ENCODE results near the gene SLC49A4.

SLC49A4 gene

DNA sequence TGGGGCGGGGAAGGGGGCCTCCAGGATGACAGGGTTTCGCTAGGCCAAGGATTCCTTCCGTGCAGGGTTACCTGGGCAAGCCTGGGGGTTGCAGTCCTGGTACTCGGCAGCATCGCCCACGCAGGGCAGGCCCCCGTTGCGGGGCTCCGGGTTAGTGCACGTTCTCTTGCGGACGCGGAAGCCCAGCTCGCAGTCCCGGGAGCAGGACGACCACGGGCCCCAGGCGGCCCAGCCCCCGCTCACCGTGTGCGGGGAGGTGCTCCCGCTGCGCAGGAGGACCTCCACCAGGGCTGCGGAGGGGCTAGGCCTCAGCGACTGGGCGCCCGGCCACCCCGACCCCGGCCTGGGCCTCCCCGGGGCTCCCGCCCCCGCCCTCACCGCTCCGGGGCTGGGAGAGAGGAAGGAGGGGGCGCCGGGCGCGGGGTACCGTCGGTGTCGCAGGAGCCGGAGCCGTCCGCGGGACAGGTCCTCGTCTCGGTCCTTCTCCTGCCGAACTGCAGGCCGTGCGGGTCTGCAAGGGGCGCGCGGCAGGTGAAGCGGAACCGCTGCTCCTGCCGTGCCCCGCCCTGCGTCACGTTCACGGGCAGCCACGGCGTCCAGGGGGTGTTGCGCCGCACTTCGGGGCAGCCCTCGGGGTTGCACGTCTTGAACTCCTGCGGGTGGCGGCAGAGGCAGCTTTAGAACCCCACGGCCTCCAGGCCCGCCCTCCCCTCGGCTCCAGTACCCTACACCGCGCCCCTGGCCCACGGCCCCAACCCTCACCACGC, 118.1 kb downstream of the SLC49A4 start:
- no peak for DNase-seq

DNA sequence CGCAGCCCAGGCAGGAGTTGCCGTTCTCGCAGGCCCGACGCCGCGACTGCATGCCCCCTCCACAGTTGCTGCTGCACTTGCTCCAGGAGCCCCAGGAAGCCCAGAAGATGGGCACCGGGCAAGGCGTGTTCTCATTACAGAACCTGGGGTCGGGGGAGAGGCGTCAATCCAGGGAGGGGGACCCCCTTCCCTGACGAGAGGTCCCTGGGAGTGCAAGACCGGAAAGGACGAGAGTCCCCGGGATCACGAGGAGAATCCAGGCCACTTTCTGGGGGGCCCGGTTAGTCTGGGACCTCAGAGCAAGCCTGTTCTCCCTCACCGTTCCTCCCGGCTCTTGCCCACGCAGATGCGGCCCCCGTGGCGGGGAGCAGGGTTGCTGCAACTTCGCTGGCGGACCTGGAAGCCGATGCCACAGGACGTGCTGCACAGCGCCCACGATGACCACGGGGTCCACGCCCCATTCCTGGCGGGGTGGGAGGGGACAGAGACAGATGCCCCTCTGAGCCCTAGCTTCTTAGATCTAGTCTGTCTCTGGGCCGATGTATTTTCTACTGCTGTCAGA, 118.8 kb downstream of the SLC49A4 start:
- no peak for DNase-seq

DNA sequence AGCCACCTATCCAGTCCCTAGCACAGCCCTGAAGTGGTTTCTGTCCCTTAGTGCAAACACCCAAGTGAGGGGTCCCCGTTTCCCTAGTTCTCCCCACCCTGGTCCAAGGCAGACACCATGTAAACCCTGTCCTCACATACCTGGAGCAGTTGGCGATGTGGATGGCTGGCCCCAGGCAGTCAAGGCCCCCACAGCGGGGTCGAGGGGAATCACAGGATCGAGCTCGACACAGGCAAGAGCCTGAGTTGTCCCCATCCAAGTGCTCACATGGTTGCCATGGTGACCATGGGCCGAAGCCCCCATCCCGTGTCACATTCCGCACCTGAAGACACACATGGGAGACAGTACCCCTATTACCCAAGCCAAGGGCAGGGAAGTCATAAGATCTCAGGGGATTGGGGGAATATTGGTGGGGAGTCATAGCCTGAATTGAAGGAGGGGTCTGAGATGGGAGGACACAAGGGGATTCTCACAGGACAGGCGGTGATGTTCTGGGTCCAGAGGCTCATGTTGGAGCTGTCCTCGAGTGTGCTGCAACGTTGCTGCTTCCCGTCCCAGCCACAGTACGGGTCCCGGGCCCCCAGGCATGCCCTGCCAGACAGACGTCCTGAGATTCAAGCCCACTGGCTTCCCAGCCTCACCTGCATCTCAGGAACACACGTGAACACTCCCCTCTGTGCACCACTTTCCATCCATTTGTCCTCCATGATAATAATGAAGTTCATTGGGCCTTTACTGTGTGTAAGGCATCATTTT, 120.6 kb downstream of the SLC49A4 start:
- DNase-seq: no peak

DNA sequence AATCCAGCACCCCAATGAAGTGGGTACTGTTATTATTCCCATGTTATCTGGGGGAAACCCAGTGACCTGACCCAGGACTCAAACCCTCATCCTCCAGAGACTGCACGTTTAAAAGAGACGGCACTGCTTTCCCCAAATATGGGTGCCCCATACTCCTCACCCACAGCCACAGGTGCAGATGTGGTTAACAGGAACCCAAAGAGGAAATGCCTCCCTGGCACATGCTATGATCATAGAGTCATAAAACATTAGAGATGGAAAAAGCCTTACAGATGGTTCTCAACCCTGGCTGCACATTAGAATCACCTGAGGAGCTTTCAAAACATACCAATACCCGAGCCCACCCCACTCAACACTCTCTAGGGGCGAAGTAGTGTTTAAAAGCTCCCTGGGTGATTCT, 121.2 kb downstream of the SLC49A4 start:
- DNase-seq: no peak

DNA sequence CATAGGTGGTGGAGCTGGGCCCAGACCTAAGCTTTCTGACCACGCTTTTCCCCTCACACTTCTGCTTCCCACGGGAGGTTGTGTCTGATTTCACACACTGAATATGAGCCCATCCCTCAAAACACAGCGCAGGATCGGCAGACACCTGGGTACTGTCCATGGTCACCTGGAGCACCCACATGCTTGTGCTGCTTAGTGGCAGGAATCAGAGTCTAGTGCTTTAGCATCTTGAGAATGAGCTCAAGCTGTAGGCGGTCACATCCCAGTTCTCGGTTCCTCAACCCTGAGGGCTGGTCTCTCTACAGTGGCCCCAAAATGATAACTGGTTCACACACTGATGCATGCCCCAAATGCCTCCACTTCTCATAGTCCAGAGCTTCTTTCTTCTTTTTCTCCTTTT, 121.7 kb downstream of the SLC49A4 start:
- DNase-seq: no peak

DNA sequence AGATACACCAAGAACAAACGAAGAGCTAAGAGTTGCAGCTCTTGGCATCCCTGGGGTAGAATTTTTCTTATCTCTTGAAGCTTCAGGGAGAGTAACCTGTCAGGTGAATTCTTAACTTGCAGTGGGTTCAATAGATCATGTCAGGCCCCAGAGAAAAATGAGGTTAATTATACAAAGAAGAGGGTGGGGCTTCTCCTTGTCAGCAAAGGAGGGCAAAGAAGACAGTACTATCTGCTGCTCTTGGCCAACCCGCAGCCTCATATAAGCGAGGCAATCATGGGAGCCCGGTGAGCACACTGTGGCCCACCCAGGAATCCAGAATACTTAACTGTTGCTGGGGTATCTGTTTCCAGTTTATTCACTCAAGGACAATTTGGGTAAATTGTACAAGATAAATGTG, 122.5 kb downstream of the SLC49A4 start:
- DNase-seq: no peak

DNA sequence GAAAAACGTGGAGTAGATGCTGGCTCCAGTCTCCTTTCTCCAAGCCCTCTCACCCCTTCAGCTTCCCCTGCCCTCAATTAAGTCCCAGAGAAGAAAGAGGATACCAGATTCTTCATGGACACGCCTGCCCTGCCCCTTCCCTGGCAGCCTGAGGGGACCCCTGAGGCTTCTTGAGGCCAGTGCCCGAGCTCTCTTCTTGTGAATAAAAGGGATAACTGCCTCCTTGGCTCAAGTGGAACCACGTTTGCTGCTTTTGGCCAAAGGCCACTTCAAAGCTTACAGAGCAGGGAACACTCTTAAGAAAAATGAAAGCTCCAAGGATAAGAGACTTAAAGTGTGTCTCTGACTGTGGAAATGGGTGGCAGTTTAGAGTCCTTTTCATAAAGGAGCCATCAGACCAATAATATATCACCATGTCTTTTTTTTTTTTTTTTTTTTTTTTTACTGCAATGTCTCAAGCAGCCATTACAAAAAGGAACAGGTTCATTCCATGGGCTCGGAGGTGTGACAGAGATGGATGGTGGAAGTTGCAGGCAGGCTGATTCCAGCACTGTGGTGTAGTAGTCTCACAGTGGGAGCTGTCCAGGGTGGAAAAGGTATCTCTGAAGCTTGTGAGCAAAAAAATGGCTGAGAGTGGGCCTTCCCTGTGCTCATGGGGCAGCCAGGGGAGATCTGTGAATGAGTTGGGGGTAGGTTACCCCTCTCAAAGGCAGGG, 123.9 kb downstream of the SLC49A4 start:
- DNase-seq: no peak

DNA sequence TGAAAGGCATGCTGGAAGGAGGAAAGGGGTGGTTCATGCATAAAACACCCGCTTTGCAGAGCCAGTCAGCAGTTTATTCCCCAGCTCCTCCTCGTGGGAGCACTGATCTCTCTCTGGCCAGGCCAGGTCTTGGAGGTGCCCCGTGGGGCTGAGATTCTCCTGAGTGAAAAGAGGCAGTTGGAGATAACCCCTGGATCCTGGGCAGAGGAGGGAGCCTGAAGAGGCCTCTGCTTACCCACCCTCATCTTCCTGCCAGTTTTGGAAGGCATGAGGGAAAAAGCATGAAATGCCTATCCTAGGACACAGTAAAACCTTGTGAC, 124.4 kb downstream of the SLC49A4 start:
- DNase-seq: no peak

DNA sequence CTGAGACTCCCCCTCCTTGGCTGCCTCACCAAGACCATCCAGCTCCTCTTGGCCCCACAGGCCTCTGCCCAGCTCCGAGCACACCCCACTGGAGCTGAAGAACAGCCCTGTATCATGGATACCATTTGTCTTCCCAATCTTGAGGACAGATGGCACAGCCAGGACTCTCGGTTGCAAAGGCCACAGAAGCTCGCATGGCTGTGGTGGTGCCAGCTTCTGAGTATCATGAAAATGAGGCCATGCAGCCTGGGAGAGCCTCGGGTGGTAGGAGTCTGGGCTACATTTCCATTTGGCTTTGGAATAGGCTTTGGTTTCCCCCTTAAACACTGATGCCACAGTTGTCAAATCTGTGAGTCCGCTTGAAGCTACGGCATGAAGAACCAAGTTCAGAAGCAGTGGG, 126.1 kb downstream of the SLC49A4 start:
- no peak for DNase-seq

DNA sequence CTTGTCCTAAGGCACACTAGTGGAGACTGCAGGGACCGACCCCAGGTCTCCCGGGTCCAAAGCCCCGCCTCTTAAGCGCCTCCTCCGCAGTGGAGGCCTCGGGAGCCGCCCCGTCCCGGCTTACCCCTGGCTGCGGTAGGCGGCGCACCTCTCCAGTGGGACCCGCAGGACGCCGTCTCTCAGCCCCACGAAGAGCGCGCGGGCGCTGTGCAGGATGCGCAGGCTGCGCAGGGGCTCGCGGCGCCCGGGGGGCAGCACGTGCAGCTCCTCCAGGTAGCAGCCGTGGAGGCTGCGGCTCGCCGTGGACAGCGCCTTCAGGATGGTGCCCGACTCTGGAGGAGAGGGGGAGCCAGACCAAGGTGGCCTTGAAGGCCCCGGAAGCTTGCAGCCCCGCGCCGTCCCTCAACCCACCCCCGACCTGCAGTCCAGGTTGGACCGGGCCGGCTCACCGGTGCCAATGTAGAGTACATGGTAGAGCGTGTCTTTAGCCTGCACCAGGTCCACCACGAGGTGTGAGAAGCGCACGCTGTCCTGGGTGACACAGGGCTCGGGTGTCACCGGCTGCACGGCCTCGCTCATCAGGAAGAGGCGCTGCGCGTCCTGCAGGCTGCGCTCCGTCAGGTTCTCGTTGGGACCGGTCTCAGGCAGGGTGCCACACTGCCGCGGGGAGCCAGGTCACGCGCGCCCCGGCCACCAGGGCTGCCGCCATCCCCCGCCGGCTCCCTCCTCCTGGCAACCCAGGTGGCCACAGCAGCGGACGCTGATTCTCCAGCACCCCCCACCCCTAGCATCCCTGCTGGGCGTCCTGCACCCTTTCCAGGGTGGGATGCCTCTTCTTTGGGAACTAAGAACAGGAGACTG, 127.2 kb downstream of the SLC49A4 start:
- peak; percentile 9 for DNase-seq

DNA sequence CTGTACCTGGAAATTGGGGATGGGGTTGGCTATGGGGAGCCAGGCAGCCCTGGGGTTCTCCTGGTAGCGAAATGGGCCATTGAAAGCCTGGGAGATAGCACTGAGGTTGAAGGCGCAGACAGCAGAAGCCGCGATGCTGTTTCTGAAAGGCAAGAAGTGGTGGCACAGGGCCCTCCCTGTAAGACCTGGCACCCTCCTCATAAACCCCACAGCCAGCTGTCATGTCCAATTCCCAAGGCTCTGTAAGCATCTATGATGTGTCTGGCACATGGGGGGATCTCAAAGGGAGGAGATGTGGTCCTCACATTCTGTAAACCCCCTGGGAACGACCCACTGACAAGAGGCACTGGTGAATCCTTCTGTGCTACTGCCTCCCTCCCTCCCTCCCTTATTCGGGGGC, 128.7 kb downstream of the SLC49A4 start:
- DNase-seq: no peak

DNA sequence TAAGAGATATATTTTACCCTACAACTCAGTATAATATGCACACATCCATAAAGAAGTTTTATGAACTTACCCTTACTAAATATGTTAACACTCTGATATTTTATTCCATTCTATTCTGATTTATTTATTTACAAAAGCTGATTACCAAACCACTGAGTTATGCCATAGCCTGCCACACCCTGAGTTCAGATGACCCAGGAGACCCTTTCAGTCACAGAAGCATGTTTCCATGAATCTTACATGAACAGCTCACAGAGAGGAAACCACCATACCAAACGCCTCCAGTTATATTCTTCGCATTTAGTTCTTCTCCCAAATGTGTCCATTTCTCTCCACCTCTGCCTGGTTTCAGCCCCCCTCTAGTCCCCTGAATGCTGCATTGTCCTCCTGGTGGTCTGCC, 129.2 kb downstream of the SLC49A4 start:
- DNase-seq: no peak

DNA sequence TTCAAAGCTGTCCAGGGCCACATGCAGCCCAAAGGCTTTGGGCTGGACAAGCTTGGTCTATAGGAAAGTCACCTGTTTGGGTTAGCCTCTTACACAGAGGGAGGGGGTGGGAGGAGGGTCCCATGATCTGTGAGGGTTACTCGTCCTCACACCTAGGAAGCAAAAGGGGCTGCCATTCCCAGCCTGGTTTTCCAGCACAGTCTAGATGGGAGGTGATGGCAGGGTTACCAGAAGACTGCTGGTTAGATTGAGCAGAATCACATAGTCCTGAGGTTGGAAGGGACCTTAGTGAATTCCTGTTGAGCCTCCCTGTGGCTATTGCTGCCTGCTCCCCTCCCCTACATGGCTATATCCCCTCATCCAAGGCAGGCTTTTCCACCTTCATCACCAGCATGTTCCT, 130.9 kb downstream of the SLC49A4 start:
- no peak for DNase-seq

DNA sequence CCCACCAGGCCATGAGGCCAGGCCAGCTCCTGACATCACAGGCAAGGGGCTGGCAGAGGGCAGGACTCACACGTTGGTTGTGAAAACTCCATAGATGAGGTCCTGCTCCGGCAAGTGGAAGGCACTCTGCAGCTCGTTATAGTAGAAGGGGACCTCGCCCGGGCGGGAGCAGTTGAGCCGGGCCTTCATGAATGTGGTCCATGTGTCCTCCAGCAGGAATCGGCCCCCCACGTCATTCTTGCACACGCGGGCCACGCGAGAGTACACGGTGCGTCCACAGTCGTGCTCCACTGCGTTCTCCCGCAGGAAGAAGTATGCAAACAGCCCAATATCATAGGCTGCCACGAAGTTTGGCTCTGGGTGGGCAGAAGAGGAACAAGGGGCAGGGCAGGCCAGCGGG, 131.5 kb downstream of the SLC49A4 start:
- DNase-seq: no peak

DNA sequence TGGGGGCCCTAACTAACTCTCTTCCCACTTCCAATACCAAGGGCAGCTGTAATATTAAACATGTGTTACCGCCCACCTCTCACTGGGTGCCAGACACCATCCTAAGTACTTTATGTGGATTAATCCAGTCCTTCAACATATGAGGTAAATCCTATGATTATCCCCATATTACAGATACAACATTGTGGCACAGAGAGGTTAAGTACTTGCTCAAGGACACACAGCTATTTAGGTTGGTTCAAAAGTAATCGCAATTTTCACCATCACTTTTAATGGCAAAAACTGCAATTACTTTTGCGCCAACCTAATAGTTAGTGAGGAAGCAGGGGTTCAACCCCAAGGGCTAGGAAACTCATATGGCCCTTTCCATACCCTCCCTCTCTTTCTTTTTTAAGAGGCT, 131.9 kb downstream of the SLC49A4 start:
- DNase-seq: no peak

DNA sequence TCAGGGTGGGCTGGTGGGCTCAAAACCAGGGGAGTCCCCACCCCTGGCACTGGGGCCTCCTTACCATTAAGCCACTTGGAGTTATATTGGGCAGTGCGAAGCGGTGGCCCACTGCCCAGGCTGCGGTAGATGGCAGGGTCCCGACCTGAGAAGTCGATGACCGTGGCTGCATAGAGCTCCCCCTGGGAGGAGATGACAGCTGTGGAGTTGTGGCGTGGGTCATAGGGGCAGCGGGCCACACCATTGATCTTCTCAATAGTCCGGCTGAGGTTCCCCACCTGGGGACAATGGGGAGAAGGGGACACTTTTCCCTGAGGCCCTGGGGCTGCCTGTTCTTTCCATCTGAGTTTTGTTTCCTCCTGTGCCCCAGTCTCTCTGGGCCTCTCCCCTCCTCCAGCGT, 132.9 kb downstream of the SLC49A4 start:
- DNase-seq: no peak

DNA sequence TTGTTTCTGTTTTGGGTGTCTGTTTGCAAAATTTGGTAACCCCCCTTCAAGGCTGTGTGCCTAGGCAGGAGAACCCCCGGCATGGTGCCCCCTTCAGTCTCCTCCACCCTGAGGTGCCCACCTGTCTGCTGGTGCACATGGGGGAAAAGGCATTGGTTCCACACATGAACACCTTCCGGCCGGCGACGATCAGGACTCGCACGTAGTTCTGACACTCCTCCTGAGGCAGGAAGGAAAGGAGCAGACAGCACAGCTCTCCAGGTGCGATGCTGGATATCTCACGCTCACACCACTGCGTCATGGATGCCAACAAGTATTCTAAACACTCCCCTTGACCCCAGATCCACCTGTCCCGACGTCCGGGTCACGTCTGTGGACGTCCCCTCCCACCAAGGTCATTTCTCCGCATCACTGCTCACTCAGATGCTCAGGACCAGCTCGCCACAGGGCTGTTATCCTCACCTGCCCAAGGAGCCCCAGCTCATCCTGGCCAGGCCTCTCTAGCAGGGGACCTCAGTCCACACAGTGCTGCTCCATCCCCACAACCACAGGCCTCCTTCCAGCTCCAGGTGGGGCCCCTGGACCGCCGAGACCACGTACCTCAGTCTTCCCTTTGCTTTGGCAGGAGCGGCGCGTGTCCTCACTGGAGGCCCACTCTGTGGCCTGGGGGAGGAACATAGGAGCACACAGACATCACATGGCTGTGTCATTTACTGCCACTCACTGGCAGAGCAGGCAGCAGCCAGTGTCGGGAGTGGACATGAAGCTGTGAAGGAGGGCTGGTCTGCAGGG, 133.7 kb downstream of the SLC49A4 start:
- DNase-seq: no peak

DNA sequence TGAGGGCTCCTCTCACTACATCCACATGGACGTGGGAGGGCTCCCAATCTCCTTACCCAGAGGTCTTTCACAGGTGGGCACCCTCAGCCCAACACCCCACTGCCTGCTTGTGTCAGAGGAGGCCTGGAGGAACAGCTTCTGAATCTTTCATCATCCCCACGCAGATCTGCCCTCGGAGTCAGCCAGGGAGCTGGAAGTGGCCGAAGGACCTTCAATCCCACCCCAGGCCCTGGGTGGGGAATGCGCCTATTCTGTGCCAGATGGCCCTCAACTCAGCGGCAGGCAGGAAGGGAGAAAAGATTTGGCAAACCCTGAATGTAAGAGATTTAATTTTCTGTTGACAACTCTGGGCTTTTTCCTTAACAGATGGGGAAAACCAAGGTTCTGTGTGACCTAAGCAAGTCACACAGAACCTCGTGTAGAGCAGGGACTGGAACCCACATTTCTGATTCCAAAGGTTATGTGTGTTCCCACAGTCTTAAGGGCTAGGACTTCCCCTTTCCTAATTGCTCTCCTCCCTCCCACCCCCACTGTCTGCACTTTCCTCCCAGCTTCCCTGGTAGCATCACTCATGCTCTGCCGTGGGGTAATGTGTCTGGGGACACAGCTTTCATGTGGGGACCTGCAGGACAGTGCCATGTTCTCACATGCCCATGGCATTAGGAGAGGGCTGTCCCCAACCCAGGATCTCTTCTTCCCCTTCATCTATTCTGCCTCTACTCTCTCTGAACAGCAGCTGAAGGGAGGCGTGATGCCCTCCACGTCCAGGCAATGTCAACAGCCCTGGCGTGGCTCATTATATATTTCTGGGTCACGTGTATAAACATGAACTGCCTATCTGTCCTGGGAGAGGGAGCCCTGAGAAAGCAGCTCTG, 134.6 kb downstream of the SLC49A4 start:
- no peak for DNase-seq

DNA sequence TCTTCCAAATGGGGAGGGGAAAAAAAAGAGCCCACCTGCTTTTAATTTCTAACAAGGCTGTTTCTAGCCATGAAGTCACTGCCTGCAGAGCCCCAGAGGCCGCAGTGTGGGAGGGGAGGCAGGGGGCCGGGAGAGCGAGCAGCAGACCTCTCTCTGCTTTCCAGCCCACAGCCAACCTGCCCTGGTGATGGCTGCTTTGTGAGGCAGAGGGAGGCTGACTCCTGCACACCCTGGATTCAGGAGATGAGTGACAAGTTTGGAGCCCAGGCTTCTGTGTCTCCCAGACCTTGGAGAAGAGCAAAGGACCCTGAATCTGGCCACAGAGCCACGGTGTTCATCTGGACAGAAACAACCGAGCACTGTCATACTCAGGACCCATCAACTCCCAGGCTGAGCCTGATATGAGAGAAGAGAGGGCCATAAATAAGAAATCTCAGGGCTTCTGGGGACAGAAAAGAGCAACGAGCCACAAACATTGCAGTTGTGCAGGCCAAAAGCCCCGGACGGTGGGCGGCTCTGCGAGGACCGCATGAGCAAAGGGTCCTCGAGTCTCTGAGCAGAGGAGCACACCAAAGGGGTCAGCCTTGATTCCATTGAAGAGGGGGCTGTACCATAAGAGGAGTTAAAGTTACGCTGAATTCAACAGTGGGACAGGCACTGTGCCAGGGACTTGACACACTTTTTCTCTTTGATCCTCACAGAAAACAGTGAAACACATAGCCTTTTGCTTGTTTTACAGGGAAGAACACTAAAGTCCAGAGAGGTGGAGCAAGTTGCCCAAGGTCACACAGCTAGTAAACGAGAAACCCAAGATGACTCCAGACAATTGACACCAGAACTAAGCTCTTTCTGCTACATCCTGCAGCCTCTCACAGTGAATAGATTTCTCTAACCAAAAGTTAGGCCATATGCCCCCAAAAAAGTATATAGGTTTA, 135.5 kb downstream of the SLC49A4 start:
- no peak for DNase-seq

Measured in CD4-positive, alpha-beta T cell treated with Interleukin-21 for 1 hour (primary cell).